Mucosa of stomach (tissue), 1 donor: ENCODE measurements around the gene RTN4R.

Experiments used
- H3K27me3 ChIP-seq: one replicate; pipeline ENCODE4 v1.7.0; 2013; ENCODE audit warnings: mild to moderate bottlenecking, low read length; ENCODE audit not compliant: control insufficient read depth, insufficient read depth
- H3K36me3 ChIP-seq: one replicate; pipeline ENCODE4 v1.7.0; 2013; ENCODE audit warnings: low read length; ENCODE audit not compliant: control insufficient read depth, insufficient read depth
- H3K4me1 ChIP-seq: one replicate; pipeline ENCODE4 v1.7.0; 2013; ENCODE audit warnings: mild to moderate bottlenecking, low read length; ENCODE audit not compliant: control insufficient read depth, insufficient read depth
- H3K4me3 ChIP-seq: one replicate; pipeline ENCODE4 v1.7.0; 2013; ENCODE audit warnings: low read length
- H3K9ac ChIP-seq: one replicate; pipeline ENCODE4 v1.7.0; 2013; ENCODE audit warnings: mild to moderate bottlenecking, low read length, moderate library complexity
- H3K9me3 ChIP-seq: one replicate; pipeline ENCODE4 v1.7.0; 2013; ENCODE audit warnings: mild to moderate bottlenecking, low read length, moderate library complexity; ENCODE audit not compliant: control insufficient read depth
- donor health status: Pancreatic carcinoma.

The RTN4R gene

DNA sequence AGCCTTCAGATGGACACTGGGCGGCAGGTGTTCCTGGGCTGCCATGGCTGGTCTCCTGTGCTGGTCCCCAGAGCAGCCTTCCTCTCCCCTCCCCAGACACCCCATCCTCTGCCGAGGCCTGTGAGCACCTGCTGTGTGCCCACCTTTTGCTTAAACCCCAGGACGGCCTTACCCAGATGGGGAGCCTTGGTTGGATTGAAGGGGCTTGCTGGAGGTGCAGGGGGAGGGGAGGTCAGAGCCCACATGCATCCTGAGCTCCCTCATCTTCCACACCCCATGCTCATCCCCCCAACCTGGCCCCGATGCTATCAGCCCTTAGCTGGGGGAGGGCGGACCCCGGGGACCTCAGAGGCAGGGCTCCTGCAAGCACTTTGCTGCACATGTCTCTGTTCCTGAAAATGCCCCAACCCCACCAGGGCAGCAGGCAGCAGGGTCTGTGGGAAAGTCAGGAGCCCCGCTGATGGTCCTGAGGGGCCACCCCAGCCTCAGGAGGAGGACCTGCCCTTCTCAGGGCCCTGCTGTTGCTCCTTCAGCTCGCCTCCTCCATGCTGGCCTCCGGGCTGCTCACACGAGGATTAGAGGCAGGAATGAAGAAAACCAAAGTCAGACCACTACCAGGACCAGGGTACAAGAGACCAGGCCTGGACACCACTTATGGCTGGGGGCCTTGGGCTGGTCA, 75.7 kb downstream of the RTN4R start:
- Histone ChIP-seq H3K4me1 (no peaks in the 10 kb centered on the region), H3K9me3 (no peaks in the 10 kb centered on the region), H3K27me3 (no peaks in the 10 kb centered on the region), H3K4me3 (no peak overlapping the region), H3K36me3 (no peaks in the 10 kb centered on the region), H3K9ac (no peak overlapping the region)

DNA sequence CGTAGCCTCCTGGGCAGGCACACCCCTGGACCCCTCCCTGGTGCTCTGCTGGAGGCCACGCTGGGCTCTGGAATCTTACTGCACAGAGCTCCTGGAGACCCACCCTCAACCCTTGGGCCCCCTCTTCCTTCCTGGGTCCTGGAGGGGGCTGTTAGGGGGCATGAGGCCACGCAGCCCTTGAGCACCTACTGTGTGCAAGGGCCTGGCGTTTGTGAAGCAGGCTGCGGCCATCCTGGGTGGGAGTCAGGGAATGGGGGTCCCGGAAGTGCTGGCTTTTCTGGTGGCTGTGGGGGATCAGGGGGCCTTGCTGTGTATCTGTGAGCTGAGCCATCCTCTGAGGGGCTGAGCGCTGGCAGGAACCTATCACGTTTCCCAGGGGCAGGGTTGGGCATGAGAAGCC, 76.3 kb downstream of the RTN4R start:
- no peaks in the 10 kb centered on the region for H3K27me3 ChIP-seq
- no peaks in the 10 kb centered on the region for H3K36me3 ChIP-seq
- H3K9me3 ChIP-seq, result no peaks in the 10 kb centered on the region
- no peaks in the 10 kb centered on the region for H3K4me1 ChIP-seq
- no peak overlapping the region for H3K9ac ChIP-seq
- no peak overlapping the region for H3K4me3 ChIP-seq
